Lower lobe of right lung (tissue), 2 donors: ENCODE data around the gene MYADML2. TPM values are rescaled to one million over a fixed set of nuclear protein-coding genes. Genes with fewer than 3 reads are reported as not detected.

Source experiments
- ATAC-seq, 2 donors: fragments of 200-7000 bp; cut with Tn5 transposase; one replicate each; pipeline ENCODE4 v1.9.1; 2020 to 2022; ENCODE audit warnings: mild to moderate bottlenecking in 2 of 2, moderate library complexity in 2 of 2
- DNase-seq: peaks from one replicate; pipeline ENCODE4 v3.0.0-alpha.2; 2020
- H3K27ac ChIP-seq: fragments of 200-600 bp; one replicate; pipeline ENCODE4 v1.8.0; 2022
- H3K27me3 ChIP-seq: fragments of 200-600 bp; one replicate; pipeline ENCODE4 v1.8.0; 2022; ENCODE audit warnings: low read depth
- H3K36me3 ChIP-seq: fragments of 200-600 bp; one replicate; pipeline ENCODE4 v1.8.0; 2022; ENCODE audit warnings: mild to moderate bottlenecking
- H3K4me1 ChIP-seq: fragments of 200-600 bp; one replicate; pipeline ENCODE4 v1.8.0; 2022
- H3K4me3 ChIP-seq: fragments of 200-600 bp; one replicate; pipeline ENCODE4 v1.8.0; 2022; ENCODE audit warnings: mild to moderate bottlenecking
- H3K9me3 ChIP-seq: fragments of 200-600 bp; one replicate; pipeline ENCODE4 v1.8.0; 2022
- CTCF ChIP-seq: fragments of 200-600 bp; IDR thresholded peaks from one replicate; pipeline ENCODE4 v1.8.0; 2022; ENCODE audit warnings: antibody characterized with exemption, mild to moderate bottlenecking
- intact Hi-C: fragments of 100-400 bp; cut with DNase I; formaldehyde crosslinking; loops from one replicate; pipeline ENCODE4 v1.11.0; 2022
- total RNA-seq: library from RNA; stranded (reverse); fragmentation: NEBNext Ultra II Directional; extraction: Animal tissue kit (Norgen Biotek cat#: 25700); gene quantifications from one replicate; pipeline ENCODE4 v1.2.1, GENCODE V29; 2021
- donor health status: DM: no; HTN: yes; CAD: no; lungs with severe emphysema.

The MYADML2 gene
- total RNA-seq, 1 donor from 2014 or later, result not detected

GRCh38 chr17:81966343-81967243 lies 19.6 kb upstream of the MYADML2 start:
- Histone ChIP-seq H3K27me3 (peaks cover 18% of the 10 kb centered on the region), H3K36me3 (no peaks in the 10 kb centered on the region), H3K4me1 (peaks cover 35% of the 10 kb centered on the region), H3K9me3 (no peaks in the 10 kb centered on the region), H3K4me3 (no peak overlapping the region), H3K27ac (peak overlapping the region; percentile 65)
- no peak for TF ChIP-seq CTCF
- DNase-seq (peak; percentile 69), ATAC-seq (peak; percentile 60 to 74)
- intact Hi-C loops, result no loop called here

GRCh38 chr17:81964081-81964849 lies 17.2 kb upstream of the MYADML2 start:
- Histone ChIP-seq H3K9me3 (no peaks in the 10 kb centered on the region), H3K4me1 (peaks cover 45% of the 10 kb centered on the region), H3K4me3 (no peak overlapping the region), H3K36me3 (no peaks in the 10 kb centered on the region), H3K27ac (no peak overlapping the region), H3K27me3 (peaks cover 31% of the 10 kb centered on the region)
- intact Hi-C loops, result no loop called here
- no peak for TF ChIP-seq CTCF
- ATAC-seq, result no peak
- no peak for DNase-seq

DNA sequence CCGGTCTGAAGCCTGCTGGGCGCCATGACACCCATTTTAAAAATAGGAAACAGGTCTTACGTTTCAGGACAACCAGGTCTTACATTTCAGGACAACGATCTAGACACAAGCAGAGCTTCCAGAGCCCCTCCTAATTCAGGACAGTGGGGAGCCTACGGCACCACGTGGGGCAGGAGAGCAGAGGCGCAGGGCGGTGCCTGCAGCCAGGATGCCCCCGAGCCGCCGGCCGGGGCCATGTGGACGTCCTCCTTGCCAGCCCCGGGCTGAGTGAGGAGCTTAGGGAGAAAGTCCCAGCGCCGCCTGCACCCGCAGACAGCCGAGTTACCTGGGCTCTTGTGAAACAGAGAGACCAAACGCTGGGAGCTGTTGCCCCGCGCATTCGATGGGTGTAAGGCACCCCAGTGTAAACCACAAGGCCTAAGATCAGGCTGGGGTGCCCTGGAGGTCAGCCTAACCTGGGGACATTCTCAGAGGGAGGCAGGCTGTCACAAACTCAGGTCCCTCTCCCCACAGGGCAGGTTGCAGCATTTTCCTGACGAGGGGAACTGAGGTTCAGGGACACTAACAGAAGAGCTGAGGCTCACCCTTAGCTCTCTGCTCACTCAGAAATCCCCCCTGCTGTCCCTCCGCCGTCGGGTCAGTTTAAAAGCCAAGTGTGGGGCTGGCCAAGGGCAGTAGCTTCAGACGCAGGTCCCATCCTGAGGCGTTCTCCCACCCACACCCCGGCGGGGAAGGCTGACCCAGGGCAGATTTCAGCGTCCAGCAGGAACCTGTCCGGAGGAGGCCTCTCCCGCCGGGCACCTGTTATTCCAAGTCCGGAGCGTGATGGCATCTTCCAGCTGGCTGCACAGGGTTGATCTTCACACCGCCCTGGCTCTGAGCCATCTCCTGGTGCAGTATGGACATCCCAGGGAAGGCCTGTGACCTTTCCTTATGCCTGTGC lies 15.7 kb upstream of the MYADML2 start:
- TF ChIP-seq CTCF, result no peak
- Histone ChIP-seq H3K4me1 (peaks cover 32% of the 10 kb centered on the region), H3K27me3 (peaks cover 46% of the 10 kb centered on the region), H3K9me3 (no peaks in the 10 kb centered on the region), H3K4me3 (no peak overlapping the region), H3K36me3 (no peaks in the 10 kb centered on the region), H3K27ac (no peak overlapping the region)
- intact Hi-C loops, result no loop called here
- ATAC-seq (no peak), DNase-seq (no peak)

DNA sequence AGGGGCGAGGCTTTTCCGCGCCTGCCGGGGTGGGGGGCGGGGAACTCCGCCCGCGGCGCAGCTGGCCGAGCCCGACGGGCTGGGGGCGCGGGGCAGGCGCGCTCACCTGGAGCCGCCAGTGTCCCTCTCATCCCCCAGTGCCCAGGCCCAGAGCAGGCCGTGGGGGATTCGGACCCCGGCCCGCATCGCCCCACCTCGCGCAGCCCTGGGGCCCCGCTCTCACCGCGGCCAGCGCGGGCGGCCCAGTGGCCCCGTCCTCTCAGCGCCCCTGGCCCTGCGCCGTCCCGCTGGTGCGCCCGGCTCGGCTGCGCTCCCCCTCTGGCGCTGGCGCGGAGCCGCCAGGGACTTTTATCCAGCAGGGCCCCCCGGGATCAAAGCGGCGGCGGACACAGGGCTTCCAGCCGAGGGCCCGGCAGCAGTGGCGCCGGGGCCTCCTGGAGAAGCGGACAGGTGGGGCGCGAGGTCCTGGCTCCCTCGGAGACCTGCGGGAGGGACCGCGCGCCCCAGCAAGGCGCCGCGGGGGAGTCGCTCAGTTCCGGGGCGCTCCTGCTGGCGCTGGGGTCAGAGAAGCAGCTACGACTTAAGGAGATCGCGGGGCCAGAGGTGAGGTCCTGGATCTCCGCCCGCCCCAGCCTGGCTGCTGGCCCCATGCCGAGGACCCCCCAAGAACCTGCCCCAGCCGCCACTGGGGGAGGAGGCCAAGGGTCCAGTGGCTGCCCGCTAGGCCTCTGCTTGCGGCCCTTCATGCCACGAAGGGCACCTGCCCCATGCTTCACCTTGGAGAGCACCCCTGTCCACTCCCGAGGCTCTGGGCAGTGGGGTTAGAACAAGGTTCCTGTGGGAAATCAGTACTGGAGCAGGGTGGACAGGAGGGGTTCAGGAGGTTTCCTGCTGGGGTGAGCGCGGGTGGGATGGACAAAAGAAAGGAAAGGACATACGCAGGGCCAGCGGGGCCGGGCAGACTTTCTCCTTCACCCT lies 14.8 kb upstream of the MYADML2 start:
- no peaks in the 10 kb centered on the region for H3K9me3 ChIP-seq
- no peaks in the 10 kb centered on the region for H3K36me3 ChIP-seq
- H3K27ac ChIP-seq, result no peak overlapping the region
- peaks cover 48% of the 10 kb centered on the region for H3K27me3 ChIP-seq
- TF ChIP-seq CTCF, result no peak
- peaks cover 22% of the 10 kb centered on the region for H3K4me1 ChIP-seq
- no peak for DNase-seq
- ATAC-seq, result no peak
- H3K4me3 ChIP-seq, result no peak overlapping the region
- intact Hi-C loops, result no loop called here
